ENCODE data around the gene GSE1.

DNA sequence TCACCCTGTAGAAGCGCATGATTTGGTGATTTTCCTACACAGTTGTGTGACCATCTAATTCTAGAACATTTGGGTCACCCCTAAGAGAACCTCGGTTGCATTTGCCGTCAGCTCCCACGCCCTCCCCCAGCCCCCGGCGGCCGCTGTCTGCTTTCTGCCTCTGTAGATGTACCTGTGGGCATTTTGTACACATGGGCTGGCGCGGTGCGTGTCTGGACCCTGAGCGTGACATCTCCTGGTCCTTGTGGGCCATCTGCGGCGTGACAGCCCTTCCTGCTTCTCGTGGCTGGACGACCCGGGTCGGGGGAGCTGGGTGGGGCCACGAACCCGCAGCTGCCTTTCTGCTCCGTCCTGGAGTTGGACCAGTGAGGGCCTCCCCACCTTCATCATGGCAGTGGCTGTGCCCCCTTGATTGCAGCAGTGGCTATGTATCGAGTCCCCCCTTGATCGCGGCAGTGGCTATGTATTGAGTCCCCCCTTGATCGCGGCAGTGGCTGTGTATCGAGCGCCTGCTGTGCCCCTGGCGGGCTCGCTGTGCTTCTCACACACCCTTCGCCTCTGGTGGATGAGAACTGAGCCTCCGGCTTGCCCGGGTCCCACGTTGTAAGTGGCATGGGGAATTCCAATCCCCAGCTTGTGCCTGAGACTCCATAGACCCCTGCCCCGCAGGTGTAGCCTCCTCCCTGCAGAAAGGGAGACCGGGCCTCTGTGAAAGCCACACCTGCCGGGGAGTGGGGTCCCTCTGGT lies 24.1 kb downstream of the GSE1 start:
- TF ChIP-seq, protein P1, sequence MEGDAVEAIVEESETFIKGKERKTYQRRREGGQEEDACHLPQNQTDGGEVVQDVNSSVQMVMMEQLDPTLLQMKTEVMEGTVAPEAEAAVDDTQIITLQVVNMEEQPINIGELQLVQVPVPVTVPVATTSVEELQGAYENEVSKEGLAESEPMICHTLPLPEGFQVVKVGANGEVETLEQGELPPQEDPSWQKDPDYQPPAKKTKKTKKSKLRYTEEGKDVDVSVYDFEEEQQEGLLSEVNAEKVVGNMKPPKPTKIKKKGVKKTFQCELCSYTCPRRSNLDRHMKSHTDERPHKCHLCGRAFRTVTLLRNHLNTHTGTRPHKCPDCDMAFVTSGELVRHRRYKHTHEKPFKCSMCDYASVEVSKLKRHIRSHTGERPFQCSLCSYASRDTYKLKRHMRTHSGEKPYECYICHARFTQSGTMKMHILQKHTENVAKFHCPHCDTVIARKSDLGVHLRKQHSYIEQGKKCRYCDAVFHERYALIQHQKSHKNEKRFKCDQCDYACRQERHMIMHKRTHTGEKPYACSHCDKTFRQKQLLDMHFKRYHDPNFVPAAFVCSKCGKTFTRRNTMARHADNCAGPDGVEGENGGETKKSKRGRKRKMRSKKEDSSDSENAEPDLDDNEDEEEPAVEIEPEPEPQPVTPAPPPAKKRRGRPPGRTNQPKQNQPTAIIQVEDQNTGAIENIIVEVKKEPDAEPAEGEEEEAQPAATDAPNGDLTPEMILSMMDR (IDR thresholded peaks at IDR 0.05), result no peak
- TF ChIP-seq POLR2A (IDR thresholded peaks at IDR 0.05), result no peak
- TF ChIP-seq EP300 (IDR thresholded peaks at IDR 0.05), result no peak
